ENCODE data around the gene AR. TPM values are rescaled to one million over a fixed set of nuclear protein-coding genes. Genes with fewer than 3 reads are reported as not detected.

The AR gene
- total RNA-seq, 1 donor from 2014 or later: 25.2 TPM

DNA sequence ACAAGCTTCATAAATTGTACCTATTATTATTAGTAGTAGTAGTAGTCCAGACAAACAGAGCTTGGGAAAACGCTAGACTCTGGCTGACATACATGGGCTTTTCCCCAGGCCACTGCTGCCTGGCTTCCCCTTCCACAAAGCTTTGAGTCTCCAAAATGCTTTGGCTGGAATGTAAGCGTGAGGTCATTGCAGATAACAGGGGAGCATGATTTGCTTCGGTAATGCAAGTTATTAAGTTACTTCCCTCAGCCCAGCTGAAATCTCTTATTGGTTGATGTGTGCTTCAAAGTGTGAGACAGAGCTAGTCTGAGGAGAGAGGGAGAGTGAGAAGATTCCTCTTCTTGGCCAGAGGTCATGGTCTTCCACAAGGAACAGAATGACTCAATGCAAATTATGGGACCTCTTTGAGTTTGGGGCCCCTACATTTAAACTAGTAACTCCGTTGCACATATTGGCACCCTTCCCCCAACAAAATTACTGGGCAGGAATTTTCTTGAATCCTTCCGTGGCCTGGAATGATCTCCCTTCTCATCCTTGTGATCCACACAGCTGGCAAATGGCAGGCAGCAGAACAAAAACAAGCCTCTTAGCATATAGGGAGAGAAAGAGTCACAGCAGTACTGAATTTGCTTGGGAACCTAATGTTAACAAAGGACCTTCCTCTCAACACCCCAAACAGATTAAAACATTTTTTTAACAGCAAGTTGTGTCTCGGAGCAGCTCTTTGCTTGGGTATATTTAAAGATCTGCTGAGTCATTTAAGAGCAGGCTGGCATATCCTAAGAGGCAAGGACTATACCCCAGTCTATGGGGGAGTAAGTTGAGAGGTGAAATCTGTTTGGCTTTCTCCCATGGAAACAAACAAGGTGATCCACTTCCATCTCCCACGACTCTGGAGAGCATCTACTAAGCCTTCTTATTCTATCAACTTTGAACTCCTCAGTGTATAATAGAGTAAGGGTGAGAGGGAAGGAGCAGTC is 19.9 kb downstream of the AR start:
- peak; percentile 33 for DNase-seq

DNA sequence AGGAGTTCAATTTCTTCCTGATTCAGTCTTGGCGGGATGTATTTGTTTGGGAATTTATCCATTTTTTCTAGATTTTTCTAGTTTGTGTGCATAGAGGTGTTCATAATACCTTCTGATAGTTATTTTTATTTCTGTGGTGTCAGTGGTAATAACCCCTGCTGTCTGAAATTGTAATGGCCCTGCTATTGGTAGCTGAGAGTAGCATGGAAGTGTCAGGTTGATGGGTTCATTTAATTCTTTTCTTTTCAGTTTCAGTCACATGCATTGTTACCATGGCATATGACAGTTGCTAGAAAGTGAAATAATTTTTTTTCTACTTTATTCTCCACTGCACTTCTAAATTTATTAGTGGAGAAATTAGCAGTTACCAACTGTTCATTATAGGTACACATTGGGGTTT is 20.7 kb downstream of the AR start:
- ATAC-seq (no peak), DNase-seq (no peak)
- intact Hi-C loops (cut with micrococcal nuclease): loop anchor here (10.0 kb wide), 1 partner anchor 150 kb away; no protein-coding TSS in a partner anchor

More for the DNA sequence above, 19.9 kb downstream of the AR start:
- ATAC-seq: peak; percentile 89
- intact Hi-C loops (cut with micrococcal nuclease): loop anchor here (10.0 kb wide), 1 partner anchor 151 kb away; no protein-coding TSS in a partner anchor

GRCh38 chrX:67568769-67569168 is 24.9 kb downstream of the AR start:
- intact Hi-C loops (cut with micrococcal nuclease): loop anchor here (10.0 kb wide), 1 partner anchor 146 kb away; no protein-coding TSS in a partner anchor
- DNase-seq (peak; percentile 23), ATAC-seq (peak; percentile 75)

DNA sequence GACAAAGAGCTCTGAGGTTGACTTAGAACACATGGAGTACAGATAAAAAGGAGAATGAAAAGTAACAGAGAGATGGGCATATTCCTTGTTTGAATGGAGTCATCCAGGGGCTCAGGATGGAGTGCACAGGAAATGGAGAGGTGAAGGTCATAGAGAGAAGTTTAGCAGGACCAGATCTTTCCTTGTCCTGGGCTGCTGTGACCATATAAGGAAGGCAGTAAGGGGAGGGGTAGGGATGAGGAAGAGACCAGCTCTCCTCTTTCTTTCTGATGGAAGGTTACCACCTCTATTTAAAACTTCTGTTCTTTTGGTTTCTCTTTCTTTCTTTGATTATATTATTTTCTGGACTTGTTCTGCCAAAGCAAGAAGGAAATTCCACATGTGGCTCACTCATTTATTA is 27.0 kb downstream of the AR start:
- intact Hi-C loops (cut with micrococcal nuclease): no loop called here
- DNase-seq (no peak), ATAC-seq (peak; percentile 33)

DNA sequence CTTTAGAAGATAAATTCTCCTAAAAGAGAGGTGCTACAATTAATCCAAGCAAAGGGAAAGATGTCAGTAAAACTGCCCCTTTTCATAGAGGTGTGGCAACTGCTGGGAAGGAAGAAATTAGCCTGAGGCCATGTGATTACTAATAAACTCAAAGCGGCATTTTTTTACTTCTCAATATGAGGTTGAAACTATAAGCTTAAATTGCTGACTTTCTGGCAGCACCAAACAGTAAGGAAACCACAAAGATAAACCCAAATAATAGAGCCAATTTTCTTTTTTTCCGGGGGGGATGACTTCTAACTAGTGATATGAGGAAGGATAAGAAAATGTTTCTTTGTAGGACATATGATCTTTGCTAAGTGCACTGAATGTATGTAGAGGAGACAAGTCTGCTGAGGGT is 30.9 kb downstream of the AR start:
- intact Hi-C loops (cut with micrococcal nuclease): no loop called here
- ATAC-seq: no peak

GRCh38 chrX:67582436-67582835 is 38.6 kb downstream of the AR start:
- ATAC-seq: no peak
- DNase-seq: no peak
- intact Hi-C loops (cut with micrococcal nuclease): no loop called here

More for the DNA sequence above, 30.9 kb downstream of the AR start:
- DNase-seq: no peak

DNA sequence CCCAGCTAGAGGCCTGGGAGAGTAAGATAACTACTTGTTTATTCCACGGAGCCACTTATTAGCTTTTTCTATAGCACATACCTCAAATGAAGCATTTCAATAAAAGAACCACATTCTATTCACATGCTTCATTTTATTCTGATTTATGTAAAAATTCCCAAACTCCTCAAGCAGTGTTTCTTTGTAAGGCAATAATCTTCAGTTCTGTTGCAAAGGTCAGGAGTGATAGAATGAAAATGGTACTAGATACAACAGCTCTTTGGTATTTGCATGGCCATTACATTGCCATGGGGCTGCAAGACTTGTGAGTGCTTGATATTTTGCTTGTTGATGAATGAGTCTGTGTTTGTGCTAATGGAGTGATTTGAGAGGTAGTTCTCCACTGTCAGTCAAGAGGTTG is 39.4 kb downstream of the AR start:
- no peak for ATAC-seq
- DNase-seq: no peak
- intact Hi-C loops (cut with micrococcal nuclease): no loop called here

- intact Hi-C loops (cut with micrococcal nuclease): no loop called here
- ATAC-seq (no peak), DNase-seq (no peak)
These were observed 41.6 kb downstream of the AR start for GRCh38 chrX:67585401-67585800.

DNA sequence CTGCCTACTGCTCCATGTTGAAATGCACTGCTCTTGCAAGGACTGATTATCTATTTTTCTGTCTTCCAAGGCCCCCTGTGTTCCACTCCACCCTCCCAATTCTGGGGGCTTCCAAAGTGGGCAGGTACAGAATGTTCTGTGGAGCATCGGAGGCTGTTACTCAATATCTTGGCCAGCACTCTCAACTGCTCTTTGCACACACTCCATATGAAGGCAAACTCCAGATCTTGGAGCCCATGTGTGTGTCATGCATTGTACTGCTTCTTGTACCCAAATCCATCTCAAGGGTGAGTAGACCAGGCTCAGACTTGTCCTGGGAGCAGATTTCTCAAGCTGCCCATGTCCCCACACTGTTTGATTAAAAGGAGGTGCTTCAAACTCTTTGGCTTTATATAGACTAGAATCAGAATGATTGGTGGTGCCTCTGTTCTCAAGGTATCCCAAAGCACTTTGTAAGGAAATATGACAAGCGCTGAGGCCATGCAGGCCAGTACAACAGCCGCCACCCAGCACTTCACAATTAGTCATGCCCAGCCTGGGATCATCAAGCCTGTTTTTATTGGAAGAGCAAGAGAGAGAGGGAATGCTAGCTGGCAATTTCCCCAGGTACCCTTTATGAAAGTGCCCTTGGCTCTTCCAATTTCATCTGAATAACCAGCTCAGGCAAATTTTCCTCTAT is 44.3 kb downstream of the AR start:
- ATAC-seq: peak; percentile 79
- intact Hi-C loops (cut with micrococcal nuclease): no loop called here
- peak; percentile 20 for DNase-seq

DNA sequence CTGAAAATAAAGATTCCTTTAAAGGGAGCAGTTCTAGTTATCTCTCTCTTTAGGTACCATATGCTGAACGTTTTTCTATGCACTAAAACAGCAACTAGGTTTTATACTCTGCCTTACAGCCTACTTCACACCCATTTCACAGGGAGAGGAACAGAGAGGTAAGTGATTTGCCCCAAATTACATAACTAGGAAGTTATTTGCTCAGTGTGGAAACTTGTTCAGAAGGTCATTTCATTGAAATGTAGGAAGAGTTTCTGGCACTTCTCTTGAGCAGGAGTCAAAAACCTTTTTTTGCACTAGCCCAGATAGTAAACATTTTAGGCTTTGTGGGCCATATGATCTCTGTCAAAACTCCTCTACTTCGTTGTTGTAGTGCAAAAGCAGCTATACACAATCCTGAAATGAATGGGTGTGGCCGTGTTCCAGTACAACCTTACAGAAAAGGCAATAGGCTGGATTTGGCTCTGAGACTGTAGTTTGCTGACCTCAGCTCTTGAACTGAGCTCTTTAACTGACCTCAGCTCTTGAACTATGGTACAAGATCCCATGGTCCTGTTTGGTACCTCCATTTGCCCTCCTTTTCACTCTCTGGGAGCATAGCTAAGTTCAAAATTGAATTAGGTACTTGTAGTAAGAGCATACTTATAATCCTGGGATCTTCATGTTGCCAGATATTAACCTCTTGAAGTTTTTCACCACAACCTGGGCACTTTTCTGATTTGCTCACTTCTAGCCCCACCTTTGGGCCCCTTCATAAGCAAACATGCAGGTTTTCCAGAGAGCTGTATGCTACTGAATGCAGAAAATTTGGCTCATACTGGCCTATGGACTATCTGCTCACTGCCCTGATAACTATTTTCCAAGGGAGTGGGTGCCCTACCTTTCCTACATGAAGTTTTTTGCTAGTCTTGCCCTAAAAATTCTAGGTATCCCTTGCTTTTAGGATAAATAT is 53.3 kb downstream of the AR start:
- DNase-seq: no peak
- intact Hi-C loops (cut with micrococcal nuclease): no loop called here
- ATAC-seq: no peak

- intact Hi-C loops (cut with micrococcal nuclease): no loop called here
- no peak for ATAC-seq
- no peak for DNase-seq
These were observed 55.7 kb downstream of the AR start for GRCh38 chrX:67599532-67599931.

DNA sequence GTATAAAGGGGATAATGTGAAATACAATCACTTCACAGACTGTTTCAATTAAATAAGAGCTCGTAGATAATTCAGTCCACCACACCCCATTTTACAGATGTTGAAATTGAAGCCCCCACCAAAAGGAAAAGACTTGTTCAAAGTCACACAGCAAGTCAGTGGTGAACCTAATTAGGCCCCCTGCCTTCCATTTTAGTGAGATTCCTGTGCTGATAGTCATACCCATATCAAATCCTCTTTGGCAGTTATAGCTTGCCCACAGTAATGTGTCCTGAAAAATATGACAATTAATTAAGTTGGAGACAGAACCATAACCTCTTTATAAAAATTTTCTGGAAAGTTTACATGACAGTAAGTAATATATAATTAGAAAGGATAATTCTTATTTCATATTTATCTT is 58.0 kb downstream of the AR start:
- intact Hi-C loops (cut with micrococcal nuclease): no loop called here
- no peak for ATAC-seq
- DNase-seq: no peak

DNA sequence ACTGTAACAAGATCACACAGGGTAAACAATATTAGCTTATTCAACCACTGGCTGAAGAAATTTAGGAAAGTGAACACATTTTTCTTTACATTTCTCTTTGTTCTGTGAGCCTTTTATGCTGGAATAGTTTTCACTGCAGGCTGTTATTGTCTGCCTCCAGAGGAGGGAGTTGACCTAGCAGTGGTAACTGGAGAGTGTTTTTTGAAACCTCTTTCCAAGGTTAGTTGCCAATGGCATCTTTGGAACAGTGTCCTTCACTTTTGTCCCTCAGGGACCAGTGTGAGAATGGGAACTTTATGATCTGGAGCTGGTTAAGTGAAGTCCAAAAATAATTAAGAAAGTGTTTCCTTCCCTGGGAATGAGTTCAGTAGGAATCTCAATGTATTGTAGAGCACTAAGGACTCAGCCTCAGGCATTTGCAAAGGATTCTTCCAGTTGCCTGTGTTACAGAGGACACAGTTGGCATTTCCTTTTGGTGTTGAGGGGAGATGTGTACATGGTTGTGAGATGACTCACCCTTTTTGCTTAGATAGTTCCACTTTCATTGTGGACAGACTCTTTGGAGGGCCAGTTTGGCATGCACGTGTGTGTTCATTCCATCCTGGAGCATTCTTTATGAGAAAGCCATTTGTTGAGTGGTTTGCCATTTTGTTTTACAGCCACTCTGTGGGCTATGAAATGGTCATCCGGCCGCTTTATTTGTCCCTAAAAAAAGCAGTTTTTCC is 61.3 kb downstream of the AR start:
- intact Hi-C loops (cut with micrococcal nuclease): no loop called here
- ATAC-seq: peak; percentile 74
- no peak for DNase-seq

DNA sequence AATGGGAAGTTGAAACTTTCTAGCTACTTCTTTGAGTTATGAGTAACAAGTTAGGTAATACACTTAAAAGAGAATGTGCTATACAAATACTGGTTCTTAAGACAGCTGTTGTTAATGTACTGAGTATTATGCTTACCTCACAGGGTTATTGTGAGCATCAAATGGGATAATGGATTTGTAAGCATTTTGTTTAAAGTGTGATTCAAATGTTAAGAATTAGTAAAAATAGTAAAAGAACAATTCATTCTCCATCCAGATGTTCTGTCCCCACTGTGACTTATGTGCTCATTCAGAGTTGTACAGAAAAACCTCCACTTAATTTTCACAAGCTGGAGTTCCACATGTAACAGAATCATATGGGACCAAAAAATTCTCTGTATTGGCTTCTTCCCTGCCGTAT is 63.6 kb downstream of the AR start:
- DNase-seq: no peak
- ATAC-seq: no peak
- intact Hi-C loops (cut with micrococcal nuclease): no loop called here

- DNase-seq (no peak), ATAC-seq (no peak)
- intact Hi-C loops (cut with micrococcal nuclease): no loop called here
These were observed 66.5 kb downstream of the AR start for GRCh38 chrX:67610282-67610681.

DNA sequence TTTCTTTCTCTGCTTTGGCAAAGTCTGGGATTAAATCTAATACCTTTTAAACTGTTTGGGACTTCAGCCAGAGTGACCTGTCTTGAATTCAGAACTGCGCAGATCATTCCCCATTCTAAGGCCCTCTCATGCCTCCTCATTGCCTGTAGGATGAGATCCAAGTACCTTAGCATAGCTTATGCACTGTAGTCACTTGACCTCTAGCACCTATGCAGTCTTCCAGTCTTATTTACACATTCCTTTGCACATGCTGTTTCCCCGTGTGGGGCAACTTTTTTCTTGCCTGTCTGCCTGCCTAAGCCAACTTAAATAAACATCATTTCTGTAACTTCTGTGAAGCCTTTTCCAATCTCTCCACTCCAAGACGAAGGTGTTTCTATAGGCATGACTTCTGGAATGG is 68.4 kb downstream of the AR start:
- intact Hi-C loops (cut with micrococcal nuclease): no loop called here
- DNase-seq: no peak

GRCh38 chrX:67613366-67613765 is 69.5 kb downstream of the AR start:
- ATAC-seq (no peak), DNase-seq (no peak)
- intact Hi-C loops (cut with micrococcal nuclease): no loop called here

More for the DNA sequence above, 68.4 kb downstream of the AR start:
- no peak for ATAC-seq

DNA sequence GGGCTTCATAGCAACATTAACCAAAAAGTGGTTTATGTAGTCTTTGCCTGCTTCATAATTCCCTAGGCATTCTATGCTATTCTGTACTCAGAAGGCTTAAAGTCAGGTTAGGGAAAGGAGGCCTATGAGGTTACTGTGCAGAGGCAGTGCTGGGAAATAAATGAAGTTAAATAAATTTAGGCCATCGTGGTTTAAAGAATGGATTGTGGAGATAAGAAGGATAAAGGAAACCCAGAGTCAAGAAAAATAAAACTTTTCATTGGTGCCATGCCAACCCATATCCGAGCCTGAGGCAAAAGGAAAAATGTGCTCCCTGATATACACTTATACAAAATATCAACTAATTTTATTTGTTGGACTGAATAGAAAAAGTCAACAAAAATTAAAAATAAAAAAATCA is 70.2 kb downstream of the AR start:
- intact Hi-C loops (cut with micrococcal nuclease): no loop called here
- DNase-seq (no peak), ATAC-seq (no peak)

- ATAC-seq: no peak
- intact Hi-C loops (cut with micrococcal nuclease): no loop called here
These were observed 70.6 kb downstream of the AR start for GRCh38 chrX:67614423-67614822.

More at GRCh38 chrX:67614423-67614822, 70.6 kb downstream of the AR start:
- no peak for DNase-seq

All from left ventricle myocardium superior (tissue), 1 donor.